HepG2 (cell line): ENCODE data around the gene TDRD1. TPM values are rescaled to one million over a fixed set of nuclear protein-coding genes. Genes with fewer than 3 reads are reported as not detected.

Experiments used
- ZBTB40 ChIP-seq, 2 experiments: fragments of 450-650 bp in 1 of 2; sonication (generic) in 1 of 2; formaldehyde crosslinking in 1 of 2; IDR thresholded peaks; 2 replicates each; pipeline versions ENCODE4 v1.6.1 to v1.8.0; 2016 to 2022; ENCODE audit warnings: antibody characterized with exemption in 1 of 2, mild to moderate bottlenecking in 1 of 2, missing genetic modification reagents in 1 of 2
- polyA plus RNA-seq, 8 experiments: library from polyadenylated mRNA; depleted of rRNA in 3 of 8; stranded (reverse) in 7 of 8; unstranded in 1 of 8; fragments of >200 nt; fragmentation: Illumina TruSeq in 4 of 8; extraction: Trizol in 4 of 8; gene quantifications; 2 replicates each; pipeline versions ENCODE4 v1.2.1 to v1.2.3, GENCODE V29; 2011 to 2016; ENCODE audit warnings: low read depth in 4 of 8, missing spikeins in 1 of 8, mixed read lengths in 1 of 8; ENCODE audit not compliant: insufficient read depth in 1 of 8
- total RNA-seq, 5 experiments: library from RNA; depleted of rRNA; stranded (reverse); fragments of >200 nt; fragmentation: Illumina TruSeq; extraction: Trizol; gene quantifications; 2 replicates each; pipeline ENCODE4 v1.2.3, GENCODE V29; 2016; ENCODE audit warnings: low read depth in 1 of 5

The TDRD1 gene
- total and polyA plus RNA-seq, 2 of the 13 experiments (the other 11 are each of a cell fraction or from before 2014, with no cell fraction given), result not detected

- no peak for TF ChIP-seq ZBTB40 (IDR thresholded peaks at IDR 0.05)
- TF ChIP-seq ZBTB40 (CRISPR knock-in tag; IDR thresholded peaks at IDR 0.05), result no peak
Observed at GRCh38 chr10:114245121-114245791, 66.1 kb downstream of the TDRD1 start (continued).
